Measurements from ENCODE around the gene TBC1D22A. TPM values are rescaled to one million over a fixed set of nuclear protein-coding genes. Genes with fewer than 3 reads are reported as not detected.

The TBC1D22A gene
- total and polyA plus RNA-seq, 10 of the 15 experiments (the other 5 are each of a cell fraction or from before 2014, with no cell fraction given) = 0.63 to 44.7 (median 27.4) TPM

- TF ChIP-seq ZNF384 (IDR thresholded peaks at IDR 0.05; ENCODE audit: borderline replicate concordance, low read depth, low read length) (no peak), MYB (IDR thresholded peaks at IDR 0.05; ENCODE audit: borderline replicate concordance, low read depth, low read length) (no peak), CHD4 (IDR thresholded peaks at IDR 0.05) (no peak), TCF3 (IDR thresholded peaks at IDR 0.05; ENCODE audit: borderline replicate concordance, insufficient read depth, low read depth, low read length) (no peak), PKNOX1 (IDR thresholded peaks at IDR 0.05) (no peak), SMAD5 (IDR thresholded peaks at IDR 0.05; ENCODE audit: low read depth) (no peak), RB1 (IDR thresholded peaks at IDR 0.05; ENCODE audit: borderline replicate concordance) (0 out of 2 replicates have a peak, but pooled peaks have one; percentile 45), SIN3A (IDR thresholded peaks at IDR 0.05; ENCODE audit: low read depth, low read length) (no peak), MYC (IDR thresholded peaks at IDR 0.05; ENCODE audit: insufficient read depth, insufficient read length, insufficient replicate concordance, low read length, severe bottlenecking) (no peak), YY1 (IDR thresholded peaks at IDR 0.05; ENCODE audit: low read depth, low read length) (peak; percentile 52; the same call in 1 of the 2 replicates)
- TF ChIP-seq, protein P1, sequence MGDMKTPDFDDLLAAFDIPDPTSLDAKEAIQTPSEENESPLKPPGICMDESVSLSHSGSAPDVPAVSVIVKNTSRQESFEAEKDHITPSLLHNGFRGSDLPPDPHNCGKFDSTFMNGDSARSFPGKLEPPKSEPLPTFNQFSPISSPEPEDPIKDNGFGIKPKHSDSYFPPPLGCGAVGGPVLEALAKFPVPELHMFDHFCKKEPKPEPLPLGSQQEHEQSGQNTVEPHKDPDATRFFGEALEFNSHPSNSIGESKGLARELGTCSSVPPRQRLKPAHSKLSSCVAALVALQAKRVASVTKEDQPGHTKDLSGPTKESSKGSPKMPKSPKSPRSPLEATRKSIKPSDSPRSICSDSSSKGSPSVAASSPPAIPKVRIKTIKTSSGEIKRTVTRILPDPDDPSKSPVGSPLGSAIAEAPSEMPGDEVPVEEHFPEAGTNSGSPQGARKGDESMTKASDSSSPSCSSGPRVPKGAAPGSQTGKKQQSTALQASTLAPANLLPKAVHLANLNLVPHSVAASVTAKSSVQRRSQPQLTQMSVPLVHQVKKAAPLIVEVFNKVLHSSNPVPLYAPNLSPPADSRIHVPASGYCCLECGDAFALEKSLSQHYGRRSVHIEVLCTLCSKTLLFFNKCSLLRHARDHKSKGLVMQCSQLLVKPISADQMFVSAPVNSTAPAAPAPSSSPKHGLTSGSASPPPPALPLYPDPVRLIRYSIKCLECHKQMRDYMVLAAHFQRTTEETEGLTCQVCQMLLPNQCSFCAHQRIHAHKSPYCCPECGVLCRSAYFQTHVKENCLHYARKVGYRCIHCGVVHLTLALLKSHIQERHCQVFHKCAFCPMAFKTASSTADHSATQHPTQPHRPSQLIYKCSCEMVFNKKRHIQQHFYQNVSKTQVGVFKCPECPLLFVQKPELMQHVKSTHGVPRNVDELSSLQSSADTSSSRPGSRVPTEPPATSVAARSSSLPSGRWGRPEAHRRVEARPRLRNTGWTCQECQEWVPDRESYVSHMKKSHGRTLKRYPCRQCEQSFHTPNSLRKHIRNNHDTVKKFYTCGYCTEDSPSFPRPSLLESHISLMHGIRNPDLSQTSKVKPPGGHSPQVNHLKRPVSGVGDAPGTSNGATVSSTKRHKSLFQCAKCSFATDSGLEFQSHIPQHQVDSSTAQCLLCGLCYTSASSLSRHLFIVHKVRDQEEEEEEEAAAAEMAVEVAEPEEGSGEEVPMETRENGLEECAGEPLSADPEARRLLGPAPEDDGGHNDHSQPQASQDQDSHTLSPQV (IDR thresholded peaks at IDR 0.05) = no peak
These were observed 36.2 kb downstream of the TBC1D22A start (continued) for GRCh38 chr22:46798366-46799350.

All from GM12878 (cell line).